G401 (cell line): ENCODE measurements around the gene TNRC6B. TPM values are rescaled to one million over a fixed set of nuclear protein-coding genes. Genes with fewer than 3 reads are reported as not detected.
"Not testable (repeated sequence)": the region's sequence is repeated elsewhere in the genome, so short reads cannot be mapped to it uniquely, and the experiment has no call there.

Experiments used
- DNase-seq: peaks from one replicate; pipeline ENCODE4 v3.0.0-alpha.2; 2015; ENCODE audit warnings: low spot score
- in situ Hi-C: cut with HindIII; loops from 2 replicates; pipeline ENCODE4 v1.10.0; 2016; ENCODE audit warnings: low sequenced_read_pairs, mixed read lengths
- total RNA-seq: library from RNA; depleted of rRNA; stranded (reverse); fragments of >200 nt; shearing (Covaris generic); gene quantifications from 2 replicates; pipeline ENCODE4 v1.2.3, GENCODE V29; 2014

The TNRC6B gene
- total RNA-seq, 1 experiment from 2014 or later = 11.1 TPM

DNA sequence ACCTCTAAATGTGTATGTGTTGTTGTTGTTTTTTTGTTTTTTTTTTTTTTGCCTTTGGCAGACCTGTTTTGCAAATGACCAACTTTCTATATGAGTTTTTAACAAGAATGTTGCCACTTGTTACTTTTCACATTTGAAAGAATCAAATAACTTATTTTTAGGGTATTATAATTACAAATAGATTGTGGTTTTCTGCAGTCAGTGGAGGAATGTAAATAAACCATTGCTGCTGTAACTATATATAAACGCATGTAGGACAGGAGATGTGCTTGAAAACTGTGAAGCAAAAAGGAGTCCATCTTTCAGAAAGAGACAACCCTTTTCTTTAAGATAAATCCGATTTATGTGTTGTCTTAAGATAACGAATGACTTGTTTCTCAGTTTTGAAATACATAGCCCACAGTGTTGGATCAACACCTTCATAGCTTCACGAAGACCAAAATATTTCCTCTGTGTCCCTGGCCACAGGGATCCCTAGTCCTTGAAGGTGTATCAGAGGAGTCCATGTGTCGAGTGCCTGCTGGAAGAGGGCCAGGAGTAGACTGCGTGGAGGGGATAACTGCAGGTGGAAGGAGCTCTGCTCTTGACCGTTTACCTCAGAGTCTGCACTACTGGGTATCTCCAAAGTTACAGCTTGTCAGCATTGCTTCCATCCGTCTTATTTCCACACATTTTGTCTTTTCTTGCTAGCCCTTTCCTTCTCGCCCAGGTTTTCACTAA, 24.7 kb downstream of the TNRC6B start:
- DNase-seq = peak; percentile 71
- in situ Hi-C loops = no loop called here

GRCh38 chr22:40203572-40203971, 25.8 kb downstream of the TNRC6B start:
- DNase-seq = peak; percentile 88
- in situ Hi-C loops = no loop called here

DNA sequence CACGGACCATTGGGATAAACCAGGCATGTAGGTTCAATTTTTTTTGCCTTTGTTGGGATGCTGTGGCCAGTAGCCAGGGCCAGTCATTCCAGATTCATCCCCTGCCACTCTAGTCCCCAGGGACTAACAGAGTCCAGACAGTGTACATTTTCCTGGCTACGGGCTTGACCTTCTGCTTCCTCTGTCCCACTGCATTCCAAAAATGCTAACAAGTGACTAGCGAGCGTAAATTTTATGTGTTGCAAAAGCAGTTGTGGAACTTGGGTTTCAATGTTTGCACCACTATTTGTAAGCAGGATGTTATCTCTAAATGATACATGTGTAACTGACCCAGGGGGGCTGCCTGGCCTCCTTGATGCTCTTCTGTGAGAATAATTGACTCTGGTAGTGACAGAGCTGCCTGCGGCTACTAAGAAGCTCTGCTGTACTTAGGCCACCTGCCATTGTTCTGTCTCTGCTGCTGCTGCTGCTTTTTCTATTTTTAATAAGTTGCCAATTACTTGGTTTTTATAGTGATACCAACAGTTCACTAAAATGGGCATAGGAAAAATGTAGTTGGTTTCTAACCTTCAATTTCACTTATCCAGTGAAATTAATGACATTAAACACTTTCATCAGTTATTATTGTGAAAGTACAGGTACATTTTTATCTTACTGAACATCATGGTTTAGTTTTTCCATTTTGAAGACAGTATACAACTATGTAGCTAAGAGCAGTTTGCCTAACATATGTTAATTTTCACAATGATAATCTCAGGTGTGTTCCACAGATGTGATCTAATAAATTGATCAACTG, 26.8 kb downstream of the TNRC6B start:
- in situ Hi-C loops = no loop called here
- DNase-seq = peak; percentile 84

DNA sequence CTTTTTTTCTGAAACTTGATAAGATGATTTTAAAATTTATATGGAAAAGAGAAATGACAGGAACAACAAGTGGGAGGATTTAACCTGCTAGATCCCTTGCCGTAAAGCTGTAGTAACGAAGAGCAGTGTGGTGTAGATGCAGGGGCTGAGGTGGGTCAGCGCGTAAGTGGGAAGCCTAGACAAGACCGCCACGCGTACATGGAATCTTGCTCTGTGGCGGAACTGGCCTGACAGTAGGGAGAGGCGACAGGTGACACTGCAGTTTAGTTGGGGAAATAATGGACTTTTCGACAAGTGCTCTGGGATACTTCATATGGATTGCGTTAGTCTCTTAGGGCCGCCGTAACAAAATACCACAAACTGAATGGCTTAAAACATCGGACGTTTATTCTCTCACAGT, 28.8 kb downstream of the TNRC6B start:
- DNase-seq = no peak
- in situ Hi-C loops = no loop called here

- no peak for DNase-seq
- in situ Hi-C loops = no loop called here
These were observed 33.1 kb downstream of the TNRC6B start for GRCh38 chr22:40210818-40211217.

DNA sequence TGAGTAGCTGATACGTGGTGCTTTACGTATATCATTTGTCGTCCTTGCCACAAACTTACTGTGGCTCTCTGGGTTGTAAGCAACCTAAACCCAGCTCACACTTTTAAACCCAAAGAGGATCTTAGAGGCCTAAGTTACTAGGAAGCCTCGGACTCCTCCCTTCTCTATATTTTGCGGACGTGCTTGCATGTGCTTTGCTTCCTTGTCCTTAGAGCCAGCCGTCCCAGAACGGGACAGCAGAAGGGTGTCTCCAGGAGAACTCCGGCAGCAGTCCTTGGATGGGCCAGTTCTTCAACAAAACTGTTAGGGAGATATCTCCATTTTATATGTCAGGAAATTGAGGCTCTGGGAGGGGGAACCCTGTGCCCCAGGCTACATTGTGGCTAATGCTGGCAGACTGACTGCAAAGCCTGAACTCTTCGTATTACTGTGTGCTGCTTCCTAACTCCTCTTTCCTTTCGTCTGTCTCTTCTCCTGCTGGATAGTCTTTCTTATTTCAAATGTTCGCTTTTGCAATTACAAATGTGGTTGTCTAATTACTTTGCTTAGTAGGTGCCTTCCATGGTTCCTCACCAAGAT, 33.8 kb downstream of the TNRC6B start:
- in situ Hi-C loops = no loop called here
- DNase-seq = no peak

DNA sequence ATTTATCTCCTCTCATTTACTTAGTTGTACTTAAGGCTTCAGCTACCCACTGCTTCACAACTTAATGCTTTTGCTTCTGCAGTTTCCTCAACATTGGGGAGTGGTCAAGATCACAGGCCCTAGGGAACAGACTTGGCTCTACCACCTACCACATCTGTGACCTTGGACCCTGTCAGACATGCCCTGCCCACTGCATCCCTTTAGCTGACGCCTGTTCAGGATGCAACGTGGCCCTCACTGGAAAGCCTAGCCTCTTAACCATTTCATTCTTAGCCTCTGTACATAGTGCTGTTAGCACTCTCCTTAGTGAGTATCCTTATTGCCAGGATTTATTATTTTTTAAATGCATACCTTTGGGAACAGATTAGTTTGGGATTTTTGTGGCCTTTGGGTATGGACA, 34.4 kb downstream of the TNRC6B start:
- in situ Hi-C loops = no loop called here
- no peak for DNase-seq

- in situ Hi-C loops = no loop called here
- peak; percentile 55 for DNase-seq
These were observed 35.8 kb downstream of the TNRC6B start for GRCh38 chr22:40213478-40213877.

DNA sequence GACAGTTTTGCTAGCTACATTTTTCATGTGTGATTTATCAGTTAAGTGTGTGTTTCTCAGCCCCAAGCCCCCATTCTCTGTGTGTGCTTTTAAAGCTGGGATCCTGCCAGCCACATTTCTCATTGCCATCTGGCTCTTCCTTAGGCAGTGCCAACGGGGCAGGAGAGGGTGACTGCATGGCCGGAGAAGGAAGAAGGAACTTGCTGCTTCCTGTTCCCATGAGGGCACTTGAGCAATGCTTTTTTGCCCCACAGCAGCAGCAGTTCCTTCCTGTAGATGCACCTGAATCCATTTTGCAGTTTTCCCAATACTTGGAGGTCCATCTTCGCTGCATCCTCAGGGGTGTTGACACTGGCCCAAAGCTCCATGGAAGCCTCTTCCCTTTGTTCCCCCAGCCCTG, 37.5 kb downstream of the TNRC6B start:
- in situ Hi-C loops = no loop called here
- peak; percentile 92 for DNase-seq

DNA sequence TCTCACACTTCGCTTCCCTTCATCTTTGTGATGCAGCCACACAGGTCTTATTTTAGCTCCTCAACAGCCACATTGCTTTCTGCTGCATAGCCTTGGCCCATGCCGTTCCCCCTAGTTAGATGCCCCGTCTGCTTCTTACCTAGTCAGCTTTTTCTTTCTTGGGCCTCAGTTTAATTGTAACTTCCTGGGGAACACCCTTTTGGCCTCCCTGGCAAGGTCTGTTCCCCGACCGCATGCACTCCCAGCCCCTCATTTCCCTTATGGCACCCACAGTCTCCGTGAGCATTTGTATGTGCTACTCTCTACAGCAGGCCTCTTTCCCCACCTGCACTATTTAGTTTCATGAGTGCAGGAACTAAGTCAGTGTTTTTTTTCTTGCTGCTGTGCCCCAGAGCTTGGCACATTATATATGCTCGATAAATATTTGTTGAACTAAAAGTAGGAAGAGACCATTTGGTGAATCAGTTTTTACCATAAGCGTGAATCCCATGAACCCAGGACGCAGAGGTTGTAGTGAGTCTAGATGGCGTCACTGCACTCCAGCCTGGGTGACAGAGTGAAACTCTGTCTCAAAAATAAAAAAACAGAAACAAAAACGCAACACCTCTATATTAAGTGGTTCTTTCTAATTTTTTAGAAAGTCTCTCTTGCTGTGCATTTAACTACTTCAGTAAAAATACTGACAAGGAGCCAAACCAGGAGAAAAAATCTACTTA, 38.5 kb downstream of the TNRC6B start:
- in situ Hi-C loops = no loop called here
- DNase-seq = peak; percentile 61

DNA sequence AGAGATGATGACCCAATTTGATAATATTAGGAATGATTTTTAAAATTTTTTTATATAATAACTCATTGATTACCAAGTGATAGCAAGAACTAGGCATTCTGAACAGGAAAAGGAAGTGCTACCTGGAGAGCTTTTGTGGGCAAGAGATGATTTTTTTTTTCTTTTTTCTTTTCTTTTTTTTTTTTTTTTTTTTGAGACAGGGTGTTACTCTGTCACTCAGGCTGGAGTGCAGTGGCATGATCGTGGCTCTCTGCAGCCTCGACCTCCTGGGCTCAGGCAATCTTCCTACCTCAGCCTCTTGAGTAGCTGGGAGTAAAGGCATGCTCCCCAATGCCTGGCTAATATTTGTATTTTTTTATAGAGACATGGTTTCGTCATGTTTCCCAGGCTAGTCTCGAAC, 40.4 kb downstream of the TNRC6B start:
- in situ Hi-C loops = no loop called here
- no peak for DNase-seq

DNA sequence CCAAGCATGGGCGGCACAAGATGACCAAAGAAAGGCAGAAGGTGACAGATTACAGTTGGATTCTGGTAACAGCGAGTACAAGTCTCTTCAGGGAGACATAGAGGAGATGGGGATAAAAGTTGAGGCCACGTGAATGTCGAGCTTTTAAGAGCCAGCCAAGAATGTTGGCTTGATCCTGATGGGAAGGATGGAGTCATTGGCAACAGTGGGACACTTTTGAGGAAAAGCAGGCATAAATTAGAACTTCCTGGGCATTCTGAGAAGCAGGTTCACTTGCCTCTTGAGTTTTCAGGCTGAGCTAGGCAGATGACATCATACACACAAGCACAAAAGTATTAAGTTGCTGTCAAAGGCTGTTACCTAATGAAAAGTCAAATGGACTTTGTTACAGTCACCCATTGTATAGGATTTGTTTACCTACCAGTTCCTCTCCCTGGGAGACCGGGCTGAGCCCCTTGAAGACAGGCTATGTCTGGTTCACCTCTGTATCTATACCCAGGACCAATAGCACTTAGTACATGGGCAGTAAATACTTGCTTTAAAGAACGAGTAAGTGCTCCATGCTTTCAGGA, 41.1 kb downstream of the TNRC6B start:
- no peak for DNase-seq
- in situ Hi-C loops = no loop called here

- in situ Hi-C loops = no loop called here
- DNase-seq = no peak
These were observed 42.8 kb downstream of the TNRC6B start for GRCh38 chr22:40220316-40221054.

DNA sequence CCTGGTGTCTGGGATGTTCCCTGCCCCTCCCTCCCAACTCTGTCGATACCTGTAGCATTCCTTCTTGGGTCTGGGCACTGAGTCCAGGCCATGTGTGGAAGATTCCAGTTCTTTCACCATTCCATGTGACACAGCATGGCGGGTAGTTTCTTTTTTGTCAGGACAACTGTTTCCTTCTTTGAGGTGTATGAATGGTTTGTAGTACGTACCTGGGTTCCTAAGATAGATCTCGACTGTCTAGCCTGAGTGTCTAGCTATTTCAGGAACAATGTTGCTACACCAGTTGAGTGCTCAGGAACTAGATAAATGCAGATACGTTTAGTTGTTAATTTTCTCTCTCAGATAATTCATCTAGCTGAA, 43.3 kb downstream of the TNRC6B start:
- DNase-seq = no peak
- in situ Hi-C loops = no loop called here

DNA sequence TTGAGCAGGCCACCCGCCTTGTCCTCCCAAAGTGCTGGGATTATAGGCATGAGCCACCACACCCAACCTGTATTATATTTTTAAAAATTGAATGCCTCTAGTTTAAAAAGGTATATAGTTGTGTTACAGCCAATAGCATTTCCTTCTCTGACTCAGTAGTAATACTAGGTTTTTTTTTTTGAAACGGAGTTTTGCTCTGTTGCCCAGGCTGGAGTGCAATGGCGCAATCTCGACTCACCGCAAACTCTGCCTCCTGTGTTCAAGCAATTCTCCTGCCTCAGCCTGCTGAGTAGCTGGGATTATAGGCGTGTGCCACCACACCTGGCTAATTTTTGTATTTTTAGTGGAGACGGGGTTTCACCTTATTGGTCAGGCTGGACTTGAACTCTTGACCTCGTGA, 45.3 kb downstream of the TNRC6B start:
- in situ Hi-C loops = not testable (repeated sequence)

GRCh38 chr22:40224702-40225101, 47.0 kb downstream of the TNRC6B start:
- no peak for DNase-seq
- in situ Hi-C loops = no loop called here

More for the DNA sequence above, 45.3 kb downstream of the TNRC6B start:
- not testable (repeated sequence) for DNase-seq

DNA sequence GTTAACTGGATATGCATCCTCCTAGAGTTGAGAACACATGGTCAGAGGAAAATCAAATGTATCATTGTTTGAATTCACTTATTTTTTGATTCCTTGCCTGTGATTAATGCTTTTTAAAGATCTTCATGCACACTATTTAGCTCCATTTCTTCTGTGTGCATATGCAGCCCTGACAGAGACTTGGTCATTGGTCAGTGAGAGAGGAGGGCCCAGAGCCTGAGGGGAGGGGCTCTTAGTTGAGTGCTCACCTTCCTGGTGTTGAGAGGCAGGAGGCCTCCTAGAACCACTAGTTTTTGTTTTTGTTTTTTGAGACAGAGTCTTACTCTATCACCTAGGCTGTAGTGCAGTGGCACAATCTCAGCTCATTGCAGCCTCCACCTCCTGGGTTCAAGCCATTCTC, 48.9 kb downstream of the TNRC6B start:
- in situ Hi-C loops = no loop called here
- DNase-seq = no peak

GRCh38 chr22:40231618-40232313, 54.0 kb downstream of the TNRC6B start:
- DNase-seq = no peak
- in situ Hi-C loops = no loop called here
